Hepatocyte (in vitro differentiated cells): ENCODE measurements around the gene CBFA2T3. TPM values are rescaled to one million over a fixed set of nuclear protein-coding genes. Genes with fewer than 3 reads are reported as not detected.

Experiments used
- DNase-seq: peaks from one replicate; pipeline ENCODE4 v3.0.0-alpha.2; 2016; ENCODE audit warnings: low spot score
- H2AFZ ChIP-seq: fragments of 200-600 bp; sonication (generic); 2 replicates; pipeline ENCODE4 v1.6.0; 2016; ENCODE audit warnings: antibody characterized with exemption, mild to moderate bottlenecking
- H3K27ac ChIP-seq: fragments of 200-600 bp; sonication (generic); 2 replicates; pipeline ENCODE4 v1.5.1; 2016; ENCODE audit warnings: mild to moderate bottlenecking
- H3K27me3 ChIP-seq: fragments of 200-600 bp; sonication (generic); 2 replicates; pipeline ENCODE4 v1.6.1; 2016
- H3K36me3 ChIP-seq: fragments of 200-600 bp; sonication (generic); replicated peaks from 2 replicates; pipeline ENCODE4 v1.5.1; 2016; ENCODE audit warnings: low read depth; ENCODE audit not compliant: insufficient read depth
- H3K4me1 ChIP-seq: fragments of 200-600 bp; sonication (generic); 2 replicates; pipeline ENCODE4 v1.5.1; 2016; ENCODE audit warnings: mild to moderate bottlenecking, moderate library complexity; ENCODE audit not compliant: insufficient read depth
- H3K4me2 ChIP-seq: fragments of 200-600 bp; sonication (generic); 2 replicates; pipeline ENCODE4 v1.6.0; 2016
- H3K4me3 ChIP-seq: fragments of 200-600 bp; sonication (generic); 2 replicates; pipeline ENCODE4 v1.5.1; 2016; ENCODE audit warnings: mild to moderate bottlenecking
- H3K79me2 ChIP-seq: fragments of 200-600 bp; sonication (generic); 2 replicates; pipeline ENCODE4 v1.6.0; 2017; ENCODE audit warnings: mild to moderate bottlenecking
- H3K9me2 ChIP-seq: fragments of 200-600 bp; sonication (generic); replicated peaks from 2 replicates; pipeline ENCODE4 v1.6.0; 2017; ENCODE audit warnings: mild to moderate bottlenecking; ENCODE audit not compliant: insufficient read depth
- H3K9me3 ChIP-seq: fragments of 200-600 bp; sonication (generic); 2 replicates; pipeline ENCODE4 v1.5.1; 2016; ENCODE audit warnings: low read depth, mild to moderate bottlenecking
- H4K20me1 ChIP-seq: fragments of 200-600 bp; sonication (generic); 2 replicates; pipeline ENCODE4 v1.6.0; 2016; ENCODE audit warnings: mild to moderate bottlenecking; ENCODE audit not compliant: insufficient read depth, poor library complexity, severe bottlenecking
- CTCF ChIP-seq: fragments of 200-600 bp; sonication (generic); IDR thresholded peaks from 2 replicates; pipeline ENCODE4 v1.5.1; 2016; ENCODE audit warnings: antibody characterized with exemption, mild to moderate bottlenecking; ENCODE audit not compliant: poor library complexity
- EZH2 ChIP-seq: fragments of 200-600 bp; sonication (generic); IDR thresholded peaks from 2 replicates; pipeline ENCODE4 v1.6.1; 2016; ENCODE audit warnings: antibody characterized with exemption, mild to moderate bottlenecking, borderline replicate concordance
- EZH2phosphoT487 ChIP-seq: fragments of 200-600 bp; sonication (generic); IDR thresholded peaks from one replicate; pipeline ENCODE4 v1.6.1; 2018; ENCODE audit warnings: antibody characterized with exemption, mild to moderate bottlenecking, low read depth, moderate library complexity; ENCODE audit not compliant: unreplicated experiment, severe bottlenecking
- WGBS: methylation state at CpG from one replicate; pipeline ENCODE4 v1.1.6; 2016; ENCODE audit warnings: low lambda C conversion rate; ENCODE audit errors: missing lambda C conversion rate; 5-methylcytosine and 5-hydroxymethylcytosine counted together
- polyA plus RNA-seq: library from polyadenylated mRNA; unstranded; fragments of >200 nt; fragmentation: Nextera tagmentation; extraction: Ambion mirVana; gene quantifications from 2 replicates; pipeline ENCODE4 v1.2.1, GENCODE V29; 2016
- total RNA-seq: library from RNA; depleted of rRNA; stranded (reverse); fragments of >200 nt; gene quantifications from 2 replicates; pipeline ENCODE4 v1.2.3, GENCODE V29; 2014

CBFA2T3 gene
- total and polyA plus RNA-seq, 2 experiments from 2014 or later = 0.07 to 1.5 TPM

GRCh38 chr16:88953003-88953690 is 23.9 kb downstream of the CBFA2T3 start:
- no peak overlapping the region for H3K27ac ChIP-seq
- H3K4me3 ChIP-seq = no peak overlapping the region
- TF ChIP-seq CTCF = no peak
- no peak for TF ChIP-seq EZH2
- no peak for TF ChIP-seq EZH2phosphoT487
- H3K36me3 ChIP-seq = no peaks in the 10 kb centered on the region
- H2AFZ ChIP-seq = no peak overlapping the region
- no peak overlapping the region for H3K4me2 ChIP-seq
- 82% methylated on average over 28 of the region's 28 CpGs for WGBS
- no peak for DNase-seq
- peaks cover 2% of the 10 kb centered on the region for H3K27me3 ChIP-seq
- no peaks in the 10 kb centered on the region for H3K4me1 ChIP-seq
- no peaks in the 10 kb centered on the region for H3K9me3 ChIP-seq
- no peaks in the 10 kb centered on the region for H4K20me1 ChIP-seq
- no peaks in the 10 kb centered on the region for H3K79me2 ChIP-seq
- no peaks in the 10 kb centered on the region for H3K9me2 ChIP-seq

- no peak for DNase-seq
- H3K79me2 ChIP-seq = no peaks in the 10 kb centered on the region
- H3K4me2 ChIP-seq = no peak overlapping the region
- H3K4me1 ChIP-seq = no peaks in the 10 kb centered on the region
- H3K27ac ChIP-seq = no peak overlapping the region
- no peaks in the 10 kb centered on the region for H3K36me3 ChIP-seq
- H3K9me3 ChIP-seq = no peaks in the 10 kb centered on the region
- WGBS = 83% methylated on average over 11 of the region's 11 CpGs
- no peak overlapping the region for H2AFZ ChIP-seq
- no peak overlapping the region for H3K4me3 ChIP-seq
- peaks cover 11% of the 10 kb centered on the region for H3K27me3 ChIP-seq
- no peak for TF ChIP-seq EZH2phosphoT487
- TF ChIP-seq EZH2 = no peak
- no peak for TF ChIP-seq CTCF
- H3K9me2 ChIP-seq = no peaks in the 10 kb centered on the region
- no peaks in the 10 kb centered on the region for H4K20me1 ChIP-seq
Measured at GRCh38 chr16:88951989-88952388, 25.0 kb downstream of the CBFA2T3 start.

GRCh38 chr16:88951501-88951900 is 25.5 kb downstream of the CBFA2T3 start:
- no peaks in the 10 kb centered on the region for H3K4me1 ChIP-seq
- H3K27me3 ChIP-seq = peaks cover 15% of the 10 kb centered on the region
- no peak for DNase-seq
- H4K20me1 ChIP-seq = no peaks in the 10 kb centered on the region
- H3K9me3 ChIP-seq = no peaks in the 10 kb centered on the region
- H3K9me2 ChIP-seq = no peaks in the 10 kb centered on the region
- H3K79me2 ChIP-seq = no peaks in the 10 kb centered on the region
- H3K36me3 ChIP-seq = no peaks in the 10 kb centered on the region
- no peak overlapping the region for H2AFZ ChIP-seq
- no peak overlapping the region for H3K4me3 ChIP-seq
- no peak overlapping the region for H3K27ac ChIP-seq
- 88% methylated on average over 15 of the region's 15 CpGs for WGBS
- no peak overlapping the region for H3K4me2 ChIP-seq
- no peak for TF ChIP-seq CTCF
- no peak for TF ChIP-seq EZH2
- no peak for TF ChIP-seq EZH2phosphoT487
